GM19035 (cell line): ENCODE results near the gene USP16.
"Not testable (repeated sequence)": the region's sequence is repeated elsewhere in the genome, so short reads cannot be mapped to it uniquely, and the experiment has no call there.

Experiments used
- ATAC-seq: cut with Tn5 transposase; IDR thresholded peaks from one replicate; pipeline ENCODE4 v1.9.1; 2021; ENCODE audit not compliant: unreplicated experiment

The USP16 gene

GRCh38 chr21:29033301-29033700 lies 8.8 kb downstream of the USP16 start:
- no peak for ATAC-seq

- no peak for ATAC-seq
These were observed 9.4 kb downstream of the USP16 start for GRCh38 chr21:29033871-29034270.

GRCh38 chr21:29034678-29035077 lies 10.2 kb downstream of the USP16 start:
- ATAC-seq: no peak

GRCh38 chr21:29052224-29052623 lies 27.8 kb downstream of the USP16 start:
- ATAC-seq: no peak

GRCh38 chr21:29053011-29053553 lies 28.6 kb downstream of the USP16 start:
- no peak for ATAC-seq

GRCh38 chr21:29053656-29054055 lies 29.2 kb downstream of the USP16 start:
- no peak for ATAC-seq

GRCh38 chr21:29055080-29055479 lies 30.6 kb downstream of the USP16 start:
- no peak for ATAC-seq

- no peak for ATAC-seq
These were observed 31.5 kb downstream of the USP16 start for GRCh38 chr21:29056005-29056404.

GRCh38 chr21:29056538-29057050 lies 32.1 kb downstream of the USP16 start:
- no peak for ATAC-seq

GRCh38 chr21:29064850-29065481 lies 40.5 kb downstream of the USP16 start:
- ATAC-seq: peak; percentile 96

GRCh38 chr21:29072873-29073221 lies 48.4 kb downstream of the USP16 start:
- no peak for ATAC-seq

GRCh38 chr21:29073222-29074006 lies 48.9 kb downstream of the USP16 start, which contains the start of gene CCT8:
TSS of gene CCT8 (minus strand) at chr21:29073648. CDS start at chr21:29073590, 58 bp downstream.
- peak; percentile 93 for ATAC-seq

- peak; percentile 18 for ATAC-seq
These were observed 49.5 kb downstream of the USP16 start for GRCh38 chr21:29074007-29074376.

- no peak for ATAC-seq
These were observed 50.3 kb downstream of the USP16 start for GRCh38 chr21:29074783-29075182.

- no peak for ATAC-seq
These were observed 51.4 kb downstream of the USP16 start for GRCh38 chr21:29075706-29076466.

GRCh38 chr21:29076731-29077640 lies 52.5 kb downstream of the USP16 start:
- not testable (repeated sequence) for ATAC-seq

GRCh38 chr21:29077651-29078090 lies 53.2 kb downstream of the USP16 start:
- no peak for ATAC-seq

GRCh38 chr21:29078869-29079767 lies 54.6 kb downstream of the USP16 start:
- ATAC-seq: no peak

- no peak for ATAC-seq
These were observed 56.0 kb downstream of the USP16 start for GRCh38 chr21:29080454-29080941.
